CD4-positive, alpha-beta T cell treated with Interleukin-6 at 100 ng/mL for 8 hours (primary cell): ENCODE measurements around the gene ZFX.
"Not testable (repeated sequence)": the region's sequence is repeated elsewhere in the genome, so short reads cannot be mapped to it uniquely, and the experiment has no call there.

Experiments used
- DNase-seq: peaks from one replicate; pipeline ENCODE4 v3.0.0-alpha.2; 2020; ENCODE audit warnings: mixed read lengths, low spot score

Gene ZFX

GRCh38 chrX:24153178-24153795 lies 3.8 kb downstream of the ZFX start:
- peak; percentile 19 for DNase-seq

- no peak for DNase-seq
These were observed 4.3 kb downstream of the ZFX start for GRCh38 chrX:24153796-24154189.

GRCh38 chrX:24154490-24155034 lies 5.0 kb downstream of the ZFX start:
- no peak for DNase-seq

GRCh38 chrX:24155747-24156146 lies 6.2 kb downstream of the ZFX start:
- not testable (repeated sequence) for DNase-seq

- no peak for DNase-seq
These were observed 6.6 kb downstream of the ZFX start for GRCh38 chrX:24156177-24156576.

- DNase-seq: no peak
These were observed 9.4 kb downstream of the ZFX start for GRCh38 chrX:24158881-24159280.

GRCh38 chrX:24166078-24166477 lies 16.5 kb downstream of the ZFX start:
- no peak for DNase-seq

- no peak for DNase-seq
These were observed 18.4 kb downstream of the ZFX start for GRCh38 chrX:24167719-24168472.

- no peak for DNase-seq
These were observed 19.3 kb downstream of the ZFX start for GRCh38 chrX:24168807-24169206.

GRCh38 chrX:24169211-24169610 lies 19.7 kb downstream of the ZFX start:
- no peak for DNase-seq

GRCh38 chrX:24173115-24173847 lies 23.8 kb downstream of the ZFX start:
- no peak for DNase-seq

- no peak for DNase-seq
These were observed 25.7 kb downstream of the ZFX start for GRCh38 chrX:24175276-24175675.

GRCh38 chrX:24178441-24178840 lies 28.9 kb downstream of the ZFX start:
- no peak for DNase-seq

- DNase-seq: no peak
These were observed 34.5 kb downstream of the ZFX start for GRCh38 chrX:24184018-24184417.

- no peak for DNase-seq
These were observed 37.0 kb downstream of the ZFX start for GRCh38 chrX:24186483-24186882.

GRCh38 chrX:24186986-24187385 lies 37.5 kb downstream of the ZFX start:
- DNase-seq: no peak

GRCh38 chrX:24189490-24189889 lies 40.0 kb downstream of the ZFX start:
- DNase-seq: no peak

GRCh38 chrX:24190500-24191156 lies 41.1 kb downstream of the ZFX start:
- DNase-seq: no peak

GRCh38 chrX:24196509-24196908 lies 47.0 kb downstream of the ZFX start:
- no peak for DNase-seq

- no peak for DNase-seq
These were observed 48.6 kb downstream of the ZFX start for GRCh38 chrX:24198101-24198500.

GRCh38 chrX:24200133-24200532 lies 50.6 kb downstream of the ZFX start:
- DNase-seq: no peak

GRCh38 chrX:24201216-24201615 lies 51.7 kb downstream of the ZFX start:
- DNase-seq: no peak
